GM12878 (cell line): ENCODE results near the gene ARF5.

Experiments used
- BHLHE40 ChIP-seq, 2 experiments: fragments of 450-650 bp in 1 of 2; IDR thresholded peaks; 2 replicates each; pipeline ENCODE4 v1.6.1; 2011 to 2017; ENCODE audit warnings: low read depth in 2 of 2, borderline replicate concordance in 1 of 2, improper control_type of control experiment in 1 of 2, low read length in 1 of 2, mild to moderate bottlenecking in 1 of 2
- CTCF ChIP-seq, 3 experiments: IDR thresholded peaks in 2 of 3; conservative IDR thresholded peaks in 1 of 3; 2 replicates each; pipeline ENCODE4 v1.5.1; 2011; ENCODE audit warnings: low read depth in 3 of 3, low read length in 3 of 3, mild to moderate bottlenecking in 3 of 3, control low read depth in 2 of 3, moderate library complexity in 2 of 3, inconsistent platforms in 1 of 3, mixed read lengths in 1 of 3; ENCODE audit not compliant: control insufficient read depth in 2 of 3, insufficient read depth in 1 of 3; ENCODE audit errors: extremely low read depth in 1 of 3
- EP300 ChIP-seq, 2 experiments: fragments of 150-350 bp in 1 of 2; IDR thresholded peaks; 2 replicates each; pipeline ENCODE4 v1.6.1; 2011 to 2012; ENCODE audit warnings: low read depth in 2 of 2, low read length in 2 of 2, borderline replicate concordance in 1 of 2, improper control_type of control experiment in 1 of 2, inconsistent platforms in 1 of 2; ENCODE audit not compliant: control insufficient read depth in 1 of 2
- ETV6 ChIP-seq, 2 experiments: fragments of 450-650 bp in 1 of 2; IDR thresholded peaks in 1 of 2; conservative IDR thresholded peaks in 1 of 2; 2 replicates each; pipeline ENCODE4 v1.6.1; 2014; ENCODE audit warnings: antibody characterized with exemption in 1 of 2, borderline replicate concordance in 1 of 2, low read depth in 1 of 2, mild to moderate bottlenecking in 1 of 2, moderate library complexity in 1 of 2
- EZH2 ChIP-seq: IDR thresholded peaks from 2 replicates; pipeline ENCODE4 v1.6.1; 2012; ENCODE audit warnings: low read depth, mild to moderate bottlenecking, control low read depth, inconsistent platforms, low read length, borderline replicate concordance; ENCODE audit not compliant: control insufficient read depth
- NBN ChIP-seq: fragments of 450-650 bp; IDR thresholded peaks from 2 replicates; pipeline ENCODE4 v1.6.1; 2016
- POLR2A ChIP-seq: IDR thresholded peaks from 2 replicates; pipeline ENCODE4 v1.6.1; 2011; ENCODE audit warnings: low read depth, mild to moderate bottlenecking, low read length
- POLR2AphosphoS5 ChIP-seq: IDR thresholded peaks from 2 replicates; pipeline ENCODE4 v1.6.1; 2011; ENCODE audit warnings: mild to moderate bottlenecking, low read length, inconsistent platforms
- SIX5 ChIP-seq: IDR thresholded peaks from 2 replicates; pipeline ENCODE4 v1.6.1; 2011; ENCODE audit warnings: mild to moderate bottlenecking, low read depth, low read length, moderate library complexity; ENCODE audit not compliant: severe bottlenecking
- ZNF274 ChIP-seq: IDR thresholded peaks from one replicate; pipeline ENCODE4 v1.8.0; 2011; ENCODE audit not compliant: insufficient read length, insufficient read depth
- TF ChIP-seq, protein P1 (sequence below): IDR thresholded peaks from 2 replicates; pipeline ENCODE4 v1.6.1; 2012; ENCODE audit warnings: low read depth, low read length, improper control_type of control experiment

GRCh38 chr7:127546313-127546712 is 41.9 kb upstream of the ARF5 start:
- TF ChIP-seq EZH2 (no peak), EP300 (IDR thresholded peaks at IDR 0.05; ENCODE audit: borderline replicate concordance in 1 of 2, control insufficient read depth in 1 of 2, low read depth in 2 of 2, low read length in 2 of 2) (no peak), BHLHE40 (IDR thresholded peaks at IDR 0.05; ENCODE audit: borderline replicate concordance in 1 of 2, low read depth in 2 of 2, low read length in 1 of 2) (no peak), SIX5 (no peak), POLR2A (no peak), CTCF (IDR thresholded peaks at IDR 0.05 in 2 of 3, conservative IDR thresholded peaks at IDR 0.05 in 1 of 3; ENCODE audit: control insufficient read depth in 2 of 3, extremely low read depth in 1 of 3, insufficient read depth in 1 of 3, low read depth in 3 of 3, low read length in 3 of 3) (no peak), POLR2AphosphoS5 (no peak), ZNF274 (no peak), NBN (no peak), ETV6 (conservative IDR thresholded peaks at IDR 0.05 in 1 of 2, IDR thresholded peaks at IDR 0.05 in 1 of 2; ENCODE audit: borderline replicate concordance in 1 of 2, low read depth in 1 of 2) (no peak)
- TF ChIP-seq, protein P1, sequence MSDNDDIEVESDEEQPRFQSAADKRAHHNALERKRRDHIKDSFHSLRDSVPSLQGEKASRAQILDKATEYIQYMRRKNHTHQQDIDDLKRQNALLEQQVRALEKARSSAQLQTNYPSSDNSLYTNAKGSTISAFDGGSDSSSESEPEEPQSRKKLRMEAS: no peak
